OCI-LY7 (cell line): ENCODE results near the gene BBC3. TPM values are rescaled to one million over a fixed set of nuclear protein-coding genes. Genes with fewer than 3 reads are reported as not detected.

ENCODE experiments used
- BruUV-seq: library from RNA; stranded (reverse); fragments of 400-500 nt; replicated peaks from 2 replicates; lab custom pipeline; 2021; lab: Mats Ljungman, UMichigan
- CTCF ChIA-PET: fragments of 300-600 bp; sonication (Branson Sonifier 250); formaldehyde crosslinking; loops from one replicate; lab custom pipeline; 2022; ENCODE audit warnings: antibody characterized with exemption; ENCODE audit not compliant: unreplicated experiment; lab: Charles Lee
- POLR2A ChIA-PET: fragments of 300-600 bp; sonication (Branson Sonifier 250); formaldehyde crosslinking; loops from one replicate; lab custom pipeline; 2022; ENCODE audit warnings: antibody characterized with exemption; lab: Charles Lee
- DNase-seq: peaks from one replicate; pipeline ENCODE4 v3.0.0-alpha.2; 2015; ENCODE audit warnings: low spot score
- H2AFZ ChIP-seq: fragments of 200-600 bp; sonication (generic), shearing (Covaris generic); 2 replicates; pipeline ENCODE4 v1.6.1; 2014; ENCODE audit warnings: mild to moderate bottlenecking, antibody characterized with exemption, low read length, moderate library complexity
- H3K27ac ChIP-seq: fragments of 200-600 bp; sonication (generic); 2 replicates; pipeline ENCODE4 v1.5.1; 2014; ENCODE audit warnings: mixed run types, low read depth, mild to moderate bottlenecking, moderate library complexity, low read length, inconsistent platforms; ENCODE audit not compliant: poor library complexity, severe bottlenecking
- H3K36me3 ChIP-seq: fragments of 200-600 bp; sonication (generic); 2 replicates; pipeline ENCODE4 v1.6.1; 2014; ENCODE audit warnings: mild to moderate bottlenecking, antibody characterized with exemption, low read length, moderate library complexity, mixed read lengths; ENCODE audit not compliant: insufficient read depth
- H3K4me1 ChIP-seq: fragments of 200-600 bp; sonication (generic); 2 replicates; pipeline ENCODE4 v1.5.1; 2014; ENCODE audit warnings: mild to moderate bottlenecking, low read length; ENCODE audit not compliant: insufficient read depth, poor library complexity, severe bottlenecking
- H3K4me2 ChIP-seq: fragments of 200-600 bp; sonication (generic); 2 replicates; pipeline ENCODE4 v1.6.1; 2014; ENCODE audit warnings: mild to moderate bottlenecking, low read length
- H3K4me3 ChIP-seq: fragments of 200-600 bp; sonication (generic); 2 replicates; pipeline ENCODE4 v1.5.1; 2014; ENCODE audit warnings: mild to moderate bottlenecking, low read depth, low read length; ENCODE audit not compliant: poor library complexity, severe bottlenecking
- H3K79me2 ChIP-seq: fragments of 200-600 bp; sonication (generic); 2 replicates; pipeline ENCODE4 v1.6.1; 2016; ENCODE audit warnings: low read depth, mild to moderate bottlenecking, low read length, moderate library complexity, mixed read lengths; ENCODE audit not compliant: insufficient read depth
- H3K9me2 ChIP-seq: fragments of 200-600 bp; sonication (generic); 2 replicates; pipeline ENCODE4 v1.6.1; 2016; ENCODE audit warnings: mild to moderate bottlenecking, low read length, mixed read lengths; ENCODE audit not compliant: insufficient read depth
- H3K9me3 ChIP-seq: fragments of 200-600 bp; sonication (generic); 2 replicates; pipeline ENCODE4 v1.6.1; 2014; ENCODE audit warnings: mild to moderate bottlenecking, mixed run types, low read length, mixed read lengths
- H4K20me1 ChIP-seq: fragments of 200-600 bp; sonication (generic); 2 replicates; pipeline ENCODE4 v1.6.1; 2014; ENCODE audit warnings: mild to moderate bottlenecking, antibody characterized with exemption, low read length, moderate library complexity, mixed read lengths; ENCODE audit not compliant: insufficient read depth
- EZH2phosphoT487 ChIP-seq: fragments of 200-600 bp; sonication (generic); IDR thresholded peaks from 2 replicates; pipeline ENCODE4 v1.6.1; 2018; ENCODE audit warnings: low read depth, borderline replicate concordance, mild to moderate bottlenecking, mixed run types, antibody characterized with exemption, low read length, moderate library complexity, mixed read lengths
- intact Hi-C: fragments of 100-400 bp; cut with micrococcal nuclease; formaldehyde crosslinking; loops from one replicate; pipeline ENCODE4 v1.10.0; 2022; ENCODE audit not compliant: unreplicated experiment
- total RNA-seq, 2 experiments: library from RNA; depleted of rRNA in 1 of 2; stranded (reverse); fragments of >200 nt in 1 of 2; shearing (Covaris generic) in 1 of 2; gene quantifications; 2 replicates each; pipeline ENCODE4 v1.2.3, GENCODE V29; 2014 to 2022
- TF ChIP-seq, protein P1 (sequence below): fragments of 200-600 bp; sonication (generic); conservative IDR thresholded peaks from 2 replicates; pipeline ENCODE4 v1.5.1; 2014; ENCODE audit warnings: mild to moderate bottlenecking, antibody characterized with exemption, low read length, moderate library complexity, mixed read lengths

Gene BBC3
- total RNA-seq, 2 experiments from 2014 or later = 8.9 to 10.5 TPM

DNA sequence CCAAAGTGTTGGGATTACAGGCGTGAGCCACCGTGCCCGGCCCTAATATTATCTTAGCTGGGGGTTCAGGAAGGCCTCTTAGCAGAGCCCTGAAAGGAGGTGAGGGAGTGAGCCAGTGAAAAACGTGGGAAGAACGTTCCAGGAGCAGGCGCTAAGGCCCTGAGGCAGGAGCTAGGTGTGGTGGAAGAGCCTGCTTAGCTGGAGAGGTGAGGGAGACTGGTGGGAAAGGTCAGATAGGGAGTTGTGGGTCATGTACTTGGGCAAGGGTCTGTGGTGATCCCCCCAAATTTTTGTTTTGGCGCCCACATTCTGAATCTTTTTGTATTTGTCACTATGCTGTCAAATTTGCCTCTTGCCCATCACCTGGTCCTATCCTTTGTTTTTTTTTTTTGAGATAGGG, 38.6 kb upstream of the BBC3 start:
- no peak overlapping the region for H2AFZ ChIP-seq
- no peak overlapping the region for H3K4me3 ChIP-seq
- H3K27ac ChIP-seq = no peak overlapping the region
- ChIA-PET POLR2A (interaction anchor here (0.5 kb wide), 1 partner anchor 406 kb away, joined by 3 read pairs; no protein-coding TSS in a partner anchor), CTCF (no interaction called here)
- H3K36me3 ChIP-seq = peaks cover 46% of the 10 kb centered on the region
- TF ChIP-seq, protein P1, sequence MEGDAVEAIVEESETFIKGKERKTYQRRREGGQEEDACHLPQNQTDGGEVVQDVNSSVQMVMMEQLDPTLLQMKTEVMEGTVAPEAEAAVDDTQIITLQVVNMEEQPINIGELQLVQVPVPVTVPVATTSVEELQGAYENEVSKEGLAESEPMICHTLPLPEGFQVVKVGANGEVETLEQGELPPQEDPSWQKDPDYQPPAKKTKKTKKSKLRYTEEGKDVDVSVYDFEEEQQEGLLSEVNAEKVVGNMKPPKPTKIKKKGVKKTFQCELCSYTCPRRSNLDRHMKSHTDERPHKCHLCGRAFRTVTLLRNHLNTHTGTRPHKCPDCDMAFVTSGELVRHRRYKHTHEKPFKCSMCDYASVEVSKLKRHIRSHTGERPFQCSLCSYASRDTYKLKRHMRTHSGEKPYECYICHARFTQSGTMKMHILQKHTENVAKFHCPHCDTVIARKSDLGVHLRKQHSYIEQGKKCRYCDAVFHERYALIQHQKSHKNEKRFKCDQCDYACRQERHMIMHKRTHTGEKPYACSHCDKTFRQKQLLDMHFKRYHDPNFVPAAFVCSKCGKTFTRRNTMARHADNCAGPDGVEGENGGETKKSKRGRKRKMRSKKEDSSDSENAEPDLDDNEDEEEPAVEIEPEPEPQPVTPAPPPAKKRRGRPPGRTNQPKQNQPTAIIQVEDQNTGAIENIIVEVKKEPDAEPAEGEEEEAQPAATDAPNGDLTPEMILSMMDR = no peak
- no peak for TF ChIP-seq EZH2phosphoT487
- intact Hi-C loops = no loop called here
- H3K4me1 ChIP-seq = peaks cover 6% of the 10 kb centered on the region
- no peaks in the 10 kb centered on the region for H3K9me3 ChIP-seq
- no peaks in the 10 kb centered on the region for H4K20me1 ChIP-seq
- no peak overlapping the region for H3K4me2 ChIP-seq
- no TSS peak for BruUV-seq
- H3K9me2 ChIP-seq = no peaks in the 10 kb centered on the region
- no peak for DNase-seq
- H3K79me2 ChIP-seq = no peaks in the 10 kb centered on the region

GRCh38 chr19:47268028-47268427, 37.0 kb upstream of the BBC3 start:
- H3K4me2 ChIP-seq = no peak overlapping the region
- CTCF ChIA-PET = no interaction called here
- H3K4me3 ChIP-seq = no peak overlapping the region
- H3K9me3 ChIP-seq = no peaks in the 10 kb centered on the region
- peaks cover 6% of the 10 kb centered on the region for H3K4me1 ChIP-seq
- H3K36me3 ChIP-seq = peaks cover 54% of the 10 kb centered on the region
- no TSS peak for BruUV-seq
- TF ChIP-seq EZH2phosphoT487 = no peak
- TF ChIP-seq, protein P1 = no peak
- H3K79me2 ChIP-seq = no peaks in the 10 kb centered on the region
- DNase-seq = no peak
- H3K9me2 ChIP-seq = no peaks in the 10 kb centered on the region
- no peak overlapping the region for H2AFZ ChIP-seq
- POLR2A ChIA-PET = no interaction called here
- intact Hi-C loops = no loop called here
- H3K27ac ChIP-seq = no peak overlapping the region
- no peaks in the 10 kb centered on the region for H4K20me1 ChIP-seq

GRCh38 chr19:47267350-47267759, 36.4 kb upstream of the BBC3 start:
- Histone ChIP-seq H3K4me1 (peaks cover 8% of the 10 kb centered on the region), H3K27ac (no peak overlapping the region), H3K36me3 (peaks cover 61% of the 10 kb centered on the region), H3K9me3 (no peaks in the 10 kb centered on the region), H3K4me2 (no peak overlapping the region), H3K9me2 (no peaks in the 10 kb centered on the region), H2AFZ (no peak overlapping the region), H4K20me1 (no peaks in the 10 kb centered on the region), H3K79me2 (no peaks in the 10 kb centered on the region), H3K4me3 (no peak overlapping the region)
- no TSS peak for BruUV-seq
- intact Hi-C loops = no loop called here
- DNase-seq = no peak
- POLR2A ChIA-PET = no interaction called here
- TF ChIP-seq, protein P1 = no peak
- TF ChIP-seq EZH2phosphoT487 = no peak
- CTCF ChIA-PET = no interaction called here
